ENCODE measurements around the gene NHLH1.

The NHLH1 gene

DNA sequence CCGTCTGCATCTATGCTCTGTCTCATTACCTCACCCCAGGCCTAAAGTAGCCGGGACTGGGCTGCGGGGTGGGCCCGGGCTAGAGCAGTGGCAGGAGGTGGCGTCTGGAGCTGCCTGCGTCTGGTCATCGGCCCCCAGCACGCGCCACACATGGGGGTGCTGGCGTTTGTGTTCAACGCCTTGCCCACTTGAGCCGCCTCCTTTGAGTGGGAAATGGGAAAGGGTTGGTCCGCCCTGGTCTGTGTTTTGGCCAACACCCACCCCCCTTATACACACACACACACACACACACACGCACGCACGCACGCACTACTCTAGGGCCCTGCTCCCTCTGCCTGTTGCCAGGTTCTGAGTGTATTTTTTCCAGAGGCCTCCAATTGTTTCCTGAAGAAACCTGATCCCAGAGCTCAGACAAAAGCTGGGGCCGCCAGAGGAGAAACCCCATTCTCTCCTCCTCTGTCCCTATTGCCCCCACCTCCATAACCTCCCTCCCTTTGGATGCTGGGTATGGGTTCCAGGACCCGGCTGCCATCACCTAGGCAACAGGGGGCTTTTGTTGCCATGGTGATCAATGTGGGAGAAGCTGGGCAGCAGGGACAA, 43.6 kb downstream of the NHLH1 start:
- DNase-seq (ENCODE audit: low read depth in 3 of 3, low spot score in 1 of 3): no peak

DNA sequence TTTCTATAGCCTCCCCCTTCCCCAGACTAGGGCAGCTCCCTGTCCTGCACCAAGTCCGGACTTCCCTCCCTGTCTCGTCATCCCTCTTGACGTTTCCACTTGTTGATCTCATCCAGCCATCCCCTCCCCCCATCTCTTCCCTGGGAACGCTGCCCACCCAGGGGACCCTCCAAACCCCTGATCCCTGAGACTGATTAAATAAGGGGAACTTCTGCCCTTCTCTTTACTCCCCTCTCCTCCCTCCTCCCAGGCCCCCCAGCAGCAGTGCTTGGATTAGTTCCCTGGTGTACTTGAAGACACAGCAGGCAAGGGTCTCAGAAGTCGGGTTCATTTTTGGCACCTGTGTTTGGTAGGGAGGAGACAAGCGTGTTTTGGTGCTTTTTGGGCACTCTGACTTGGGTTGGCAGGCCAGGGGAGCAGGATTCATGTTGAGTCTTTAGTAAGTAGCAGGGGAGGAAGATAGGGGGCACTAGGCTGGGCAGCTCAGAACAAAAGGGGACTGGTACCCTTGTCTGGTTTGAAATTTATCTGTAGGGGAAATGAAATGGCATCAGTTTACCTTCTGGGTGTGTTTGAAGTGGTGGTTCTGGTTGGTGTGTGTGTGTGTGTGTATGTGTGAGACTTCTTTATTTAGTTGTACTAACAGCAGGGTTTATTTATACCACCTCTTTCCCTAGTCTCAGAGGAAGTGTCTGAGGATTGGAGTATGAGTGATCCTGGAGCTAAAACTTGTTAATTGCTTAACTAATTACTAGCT, 44.6 kb downstream of the NHLH1 start:
- DNase-seq (ENCODE audit: low read depth in 3 of 3, low spot score in 1 of 3): no peak

DNA sequence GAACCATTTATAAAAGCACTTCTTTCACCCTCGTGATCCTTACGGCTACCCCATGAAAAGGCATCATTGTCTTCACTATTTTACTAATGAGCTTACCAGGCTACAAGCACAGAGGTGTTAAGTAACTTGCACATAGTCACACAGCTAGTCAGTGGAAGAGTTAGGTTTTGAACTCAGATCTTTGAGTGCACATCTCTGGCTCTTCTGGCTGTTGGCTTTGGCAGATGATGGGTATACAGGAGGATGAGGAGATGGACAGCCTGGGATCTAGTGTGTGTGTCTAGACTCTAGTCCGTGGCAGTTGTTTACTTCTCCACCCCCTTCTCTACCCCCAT, 45.1 kb downstream of the NHLH1 start:
- DNase-seq (ENCODE audit: low read depth in 3 of 3, low spot score in 1 of 3): no peak

DNA sequence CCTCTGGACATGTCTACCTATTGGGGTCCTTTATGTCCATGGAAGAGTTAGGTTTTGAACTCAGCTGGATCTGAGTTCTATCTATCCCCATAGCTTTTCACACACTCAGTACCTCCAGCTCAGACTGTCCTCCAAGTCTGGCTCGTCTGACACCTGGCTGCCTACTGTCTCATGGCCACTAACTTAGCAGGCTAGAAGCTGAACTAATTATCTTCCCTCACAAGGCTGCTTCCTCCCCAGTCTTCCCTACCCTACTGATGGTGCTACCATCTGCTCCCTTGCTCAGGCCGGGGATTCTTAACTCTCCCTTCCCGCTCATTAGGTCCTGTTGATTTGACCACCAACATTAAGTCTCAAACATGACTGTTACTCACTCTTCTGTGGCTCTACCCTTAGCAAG, 46.8 kb downstream of the NHLH1 start:
- no peak for DNase-seq (ENCODE audit: low read depth in 3 of 3, low spot score in 1 of 3)

DNA sequence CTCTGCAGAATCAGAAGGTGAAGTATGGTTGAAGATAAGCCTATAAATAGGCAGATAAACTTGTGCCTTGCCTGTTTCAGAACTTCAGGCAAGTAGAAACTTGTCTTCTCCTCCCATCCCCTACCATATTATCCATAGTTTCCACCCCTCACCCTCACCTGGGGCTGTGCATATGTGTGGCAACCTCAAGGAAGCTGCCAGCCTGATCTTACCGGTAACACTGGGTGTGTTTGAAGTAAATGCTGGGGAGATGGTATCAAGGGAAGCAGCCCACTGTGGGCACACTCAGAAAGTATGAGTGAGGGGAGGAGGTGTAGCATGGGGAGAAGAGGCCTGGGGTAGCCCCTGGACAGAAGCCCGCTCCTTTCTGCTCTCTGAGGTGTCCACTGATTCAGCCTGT, 48.0 kb downstream of the NHLH1 start:
- DNase-seq (ENCODE audit: low read depth in 3 of 3, low spot score in 1 of 3): no peak

DNA sequence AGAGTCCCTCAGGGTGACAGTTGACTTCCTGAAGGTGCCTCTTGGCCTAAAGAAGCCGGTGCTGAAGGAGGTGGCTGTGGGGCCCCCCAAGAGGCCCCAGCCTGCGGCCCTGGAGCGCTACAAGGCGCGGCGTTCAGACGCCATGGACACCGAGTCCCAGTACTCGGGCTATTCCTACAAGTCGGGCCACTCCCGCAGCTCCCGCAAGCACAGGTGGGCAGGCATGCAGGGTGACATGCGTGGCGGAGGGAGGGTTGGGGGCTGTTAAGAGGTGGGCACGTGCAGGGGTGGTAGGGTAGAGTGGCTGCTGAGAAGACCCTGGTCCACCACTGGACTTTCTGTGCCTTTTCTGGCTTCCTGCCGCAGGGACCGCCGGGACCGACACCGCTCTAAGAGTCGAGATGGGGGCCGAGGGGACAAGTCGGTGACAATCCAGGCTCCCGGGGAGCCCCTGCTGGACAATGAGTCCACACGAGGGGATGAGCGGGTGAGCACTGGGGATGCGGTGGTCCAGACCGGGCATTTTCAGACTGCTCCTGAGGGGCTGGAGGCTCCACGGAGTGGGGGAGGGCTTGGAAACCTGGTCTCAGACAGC, 48.9 kb downstream of the NHLH1 start:
- DNase-seq (ENCODE audit: low read depth in 3 of 3, low spot score in 1 of 3): no peak

DNA sequence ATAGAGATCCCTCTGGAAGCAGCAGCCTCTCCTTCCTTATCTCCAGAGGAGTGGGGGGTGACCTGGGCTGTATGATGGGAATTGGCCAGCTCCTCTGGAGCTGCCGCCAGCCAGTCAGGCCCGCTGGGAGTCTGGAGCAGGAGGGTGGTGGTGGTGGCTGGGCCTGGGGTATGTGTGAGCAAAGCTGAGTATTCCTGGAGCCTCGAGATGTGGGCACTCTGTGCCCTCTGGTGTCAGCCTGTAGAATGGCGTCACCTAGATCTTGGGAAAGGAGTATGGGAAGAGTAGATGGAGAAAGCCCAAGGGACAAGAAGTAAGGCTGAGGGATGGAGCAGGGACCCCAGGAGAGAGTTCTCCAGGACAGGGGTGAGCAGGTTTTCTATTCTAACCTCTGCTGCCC, 49.5 kb downstream of the NHLH1 start:
- DNase-seq (ENCODE audit: low read depth in 3 of 3, low spot score in 1 of 3): no peak

DNA sequence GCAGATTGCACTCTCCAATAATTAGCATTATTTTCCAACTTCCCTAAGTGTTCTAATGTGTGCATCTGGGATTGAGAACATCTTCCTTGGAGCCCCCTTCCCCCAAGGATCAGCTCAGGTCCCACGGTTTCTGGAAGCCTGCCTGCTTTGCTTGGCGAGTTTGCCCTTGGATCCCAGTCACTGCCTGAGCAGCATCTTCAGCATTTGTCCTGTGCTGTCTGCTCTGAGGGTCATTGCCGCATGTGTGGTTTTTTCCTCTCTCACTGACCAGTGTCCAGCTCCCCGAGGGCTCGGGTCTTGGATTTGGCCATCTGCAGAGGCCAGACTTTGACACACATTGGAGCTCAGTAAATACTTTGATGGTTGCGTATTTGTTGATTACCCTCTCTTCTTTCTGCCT, 51.6 kb downstream of the NHLH1 start:
- DNase-seq (ENCODE audit: low read depth in 3 of 3, low spot score in 1 of 3): no peak

DNA sequence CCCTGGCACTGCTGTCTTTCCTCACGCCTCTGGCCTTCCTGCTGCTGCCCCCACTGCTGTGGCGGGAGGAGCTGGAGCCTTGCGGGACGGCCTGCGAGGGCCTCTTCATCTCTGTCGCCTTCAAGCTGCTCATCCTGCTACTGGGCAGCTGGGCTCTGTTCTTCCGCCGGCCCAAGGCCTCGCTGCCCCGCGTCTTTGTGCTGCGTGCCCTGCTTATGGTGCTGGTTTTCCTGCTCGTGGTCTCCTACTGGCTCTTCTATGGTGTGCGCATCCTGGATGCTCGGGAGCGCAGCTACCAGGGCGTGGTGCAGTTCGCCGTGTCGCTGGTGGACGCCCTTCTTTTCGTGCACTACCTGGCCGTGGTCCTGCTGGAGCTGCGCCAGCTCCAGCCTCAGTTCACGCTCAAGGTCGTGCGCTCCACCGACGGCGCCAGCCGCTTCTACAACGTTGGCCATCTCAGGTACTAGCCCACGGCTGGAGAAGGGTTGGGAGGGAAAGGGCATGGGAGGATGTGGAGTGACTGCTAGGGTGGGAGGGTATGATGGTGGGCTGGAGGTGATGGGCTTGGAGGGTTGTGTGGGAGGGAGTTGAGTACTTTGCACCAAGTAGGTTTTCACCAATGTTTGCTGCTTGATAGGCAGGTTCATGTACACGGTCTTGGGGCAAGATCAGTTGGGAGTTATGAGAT, 52.4 kb downstream of the NHLH1 start:
- no peak for DNase-seq (ENCODE audit: low read depth in 3 of 3, low spot score in 1 of 3)

DNA sequence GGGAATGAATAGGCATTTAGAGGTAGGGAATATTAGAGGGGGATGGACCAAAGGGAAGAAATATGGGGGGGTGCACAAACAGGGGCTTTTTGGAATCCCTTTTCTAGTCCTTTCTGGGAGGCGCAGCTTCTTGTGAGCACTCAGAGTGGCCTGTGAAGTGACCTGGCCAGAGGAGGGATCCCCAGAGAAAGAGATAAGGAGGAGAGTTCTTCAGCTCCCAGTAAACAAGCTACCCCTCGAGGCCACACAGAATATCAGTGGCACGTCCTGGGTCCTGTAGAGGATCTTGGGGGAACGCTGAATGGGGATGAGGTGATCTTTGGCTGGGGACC, 52.9 kb downstream of the NHLH1 start:
- no peak for DNase-seq (ENCODE audit: low read depth in 3 of 3, low spot score in 1 of 3)

DNA sequence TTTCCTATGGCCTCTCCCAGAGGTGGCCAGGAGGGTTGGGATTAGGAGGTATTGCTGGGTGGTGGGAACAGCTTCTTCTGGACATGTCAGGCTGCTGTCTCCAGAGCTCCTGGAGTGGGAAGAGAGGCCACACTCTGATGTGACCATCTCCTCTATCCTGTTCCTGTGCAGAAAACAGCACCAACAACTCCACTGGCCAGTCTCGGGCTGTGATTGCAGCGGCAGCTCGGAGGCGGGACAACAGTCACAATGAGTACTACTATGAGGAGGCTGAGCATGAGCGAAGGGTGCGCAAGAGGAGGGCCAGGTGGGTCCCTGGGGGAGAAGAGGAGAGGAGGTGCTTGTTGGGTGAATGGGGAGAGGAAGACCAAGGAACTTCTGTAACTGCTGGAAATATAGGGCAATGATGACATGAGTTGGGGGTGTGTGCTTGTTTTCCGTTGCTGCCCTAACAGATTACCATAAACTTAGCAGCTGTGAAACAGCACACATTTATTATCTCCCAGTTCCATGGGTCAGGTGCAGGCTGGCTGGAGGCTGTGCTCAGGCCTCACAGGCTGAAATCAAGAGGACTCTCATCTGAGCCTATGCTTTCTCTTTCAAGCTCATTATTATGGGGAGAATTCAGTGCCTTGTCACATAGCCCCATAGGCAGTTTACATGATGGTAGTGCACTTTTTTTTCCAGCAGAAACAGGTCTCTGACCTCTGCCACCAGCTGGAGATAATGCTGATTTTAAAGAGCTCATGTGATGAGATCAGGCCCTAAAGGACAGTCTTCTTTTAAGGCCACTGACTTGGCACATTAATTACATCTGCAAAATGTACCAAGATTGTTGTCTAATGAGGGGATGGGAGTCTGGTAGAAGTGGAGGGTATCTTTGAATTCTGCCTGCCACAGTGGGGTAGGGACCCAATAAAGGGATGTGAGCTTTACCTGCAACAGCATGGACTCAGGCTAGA, 54.3 kb downstream of the NHLH1 start:
- no peak for DNase-seq (ENCODE audit: low read depth in 3 of 3, low spot score in 1 of 3)

DNA sequence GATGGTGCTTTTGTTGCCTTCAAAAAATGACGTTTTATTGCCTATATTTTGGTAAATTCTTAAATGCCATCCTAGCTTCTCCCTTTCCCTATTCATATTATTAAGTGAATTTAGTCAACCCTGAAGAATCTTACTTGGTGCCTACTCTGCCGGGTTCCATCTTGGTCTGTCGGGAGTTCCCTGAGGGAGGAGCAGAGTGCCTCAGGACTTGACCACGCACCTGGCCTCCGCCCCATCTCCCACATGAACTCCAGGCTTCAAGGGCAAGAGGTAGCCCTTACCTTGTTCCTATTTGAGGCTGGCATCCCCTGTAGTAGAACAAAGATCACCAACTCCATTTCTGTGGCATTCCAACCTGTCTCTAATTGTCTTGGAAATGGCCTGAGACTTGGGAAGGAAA, 55.0 kb downstream of the NHLH1 start:
- DNase-seq (ENCODE audit: low read depth in 3 of 3, low spot score in 1 of 3): no peak

Measured in stimulated activated CD4-positive, alpha-beta T cell treated with anti-CD3 and anti-CD28 coated beads, TNF-alpha, amount 100 ng/mL, for 1 hour (primary cell).